G401 (cell line): ENCODE results near the gene TOX2. TPM values are rescaled to one million over a fixed set of nuclear protein-coding genes. Genes with fewer than 3 reads are reported as not detected.
A peak's percentile ranks its signal among the peaks of the same experiment; 100 is the strongest.

Experiments used
- DNase-seq: peaks from one replicate; pipeline ENCODE4 v3.0.0-alpha.2; 2015; ENCODE audit warnings: low spot score
- in situ Hi-C: cut with HindIII; loops from 2 replicates; pipeline ENCODE4 v1.10.0; 2016; ENCODE audit warnings: low sequenced_read_pairs, mixed read lengths
- total RNA-seq: library from RNA; depleted of rRNA; stranded (reverse); fragments of >200 nt; shearing (Covaris generic); gene quantifications from 2 replicates; pipeline ENCODE4 v1.2.3, GENCODE V29; 2014; rRNA removed

TOX2 gene
- total RNA-seq: 0.18 TPM in 1 of 2 replicates, not detected in the other

- in situ Hi-C loops: no loop called here
- DNase-seq: no peak
Measured at GRCh38 chr20:43914311-43915210, at the start of gene TOX2. Gene TOX2 (plus strand): TSS chr20:43914852. CDS start chr20:43914892, 40 bp downstream.

- in situ Hi-C loops: no loop called here
- no peak for DNase-seq
Measured at GRCh38 chr20:43868091-43868490, 46.6 kb upstream of the TOX2 start.

GRCh38 chr20:43870484-43870883 is 44.2 kb upstream of the TOX2 start:
- no peak for DNase-seq
- in situ Hi-C loops: no loop called here

- in situ Hi-C loops: no loop called here
- DNase-seq: no peak
Measured at GRCh38 chr20:43878776-43879175, 35.9 kb upstream of the TOX2 start.

- DNase-seq: no peak
- in situ Hi-C loops: no loop called here
Measured at GRCh38 chr20:43893930-43894329, 20.7 kb upstream of the TOX2 start.

GRCh38 chr20:43894491-43894890 is 20.2 kb upstream of the TOX2 start:
- no peak for DNase-seq
- in situ Hi-C loops: no loop called here

GRCh38 chr20:43895235-43895634 is 19.4 kb upstream of the TOX2 start:
- in situ Hi-C loops: no loop called here
- DNase-seq: no peak

- in situ Hi-C loops: no loop called here
- DNase-seq: no peak
Measured at GRCh38 chr20:43899274-43900120, 15.2 kb upstream of the TOX2 start.

- in situ Hi-C loops: no loop called here
- DNase-seq: no peak
Measured at GRCh38 chr20:43900121-43900466, 14.6 kb upstream of the TOX2 start.

- DNase-seq: no peak
- in situ Hi-C loops: no loop called here
Measured at GRCh38 chr20:43900496-43900895, 14.2 kb upstream of the TOX2 start.

- in situ Hi-C loops: no loop called here
- DNase-seq: no peak
Measured at GRCh38 chr20:43901296-43901695, 13.4 kb upstream of the TOX2 start.

GRCh38 chr20:43903953-43904826 is 10.5 kb upstream of the TOX2 start:
- in situ Hi-C loops: no loop called here
- peak; percentile 6 for DNase-seq

- in situ Hi-C loops: no loop called here
- DNase-seq: no peak
Measured at GRCh38 chr20:43904827-43905177, 9.8 kb upstream of the TOX2 start.

- in situ Hi-C loops: no loop called here
- no peak for DNase-seq
Measured at GRCh38 chr20:43906505-43907034, 8.1 kb upstream of the TOX2 start.

- DNase-seq: no peak
- in situ Hi-C loops: no loop called here
Measured at GRCh38 chr20:43909211-43909610, 5.4 kb upstream of the TOX2 start.

GRCh38 chr20:43909720-43910119 is 4.9 kb upstream of the TOX2 start:
- in situ Hi-C loops: no loop called here
- no peak for DNase-seq

GRCh38 chr20:43910564-43910963 is 4.1 kb upstream of the TOX2 start:
- no peak for DNase-seq
- in situ Hi-C loops: no loop called here

GRCh38 chr20:43911066-43911465 is 3.6 kb upstream of the TOX2 start:
- in situ Hi-C loops: no loop called here
- DNase-seq: no peak

- DNase-seq: no peak
- in situ Hi-C loops: no loop called here
Measured at GRCh38 chr20:43913291-43914025, 1.2 kb upstream of the TOX2 start.
